Measurements from ENCODE around the gene OR51E2.

Gene OR51E2

DNA sequence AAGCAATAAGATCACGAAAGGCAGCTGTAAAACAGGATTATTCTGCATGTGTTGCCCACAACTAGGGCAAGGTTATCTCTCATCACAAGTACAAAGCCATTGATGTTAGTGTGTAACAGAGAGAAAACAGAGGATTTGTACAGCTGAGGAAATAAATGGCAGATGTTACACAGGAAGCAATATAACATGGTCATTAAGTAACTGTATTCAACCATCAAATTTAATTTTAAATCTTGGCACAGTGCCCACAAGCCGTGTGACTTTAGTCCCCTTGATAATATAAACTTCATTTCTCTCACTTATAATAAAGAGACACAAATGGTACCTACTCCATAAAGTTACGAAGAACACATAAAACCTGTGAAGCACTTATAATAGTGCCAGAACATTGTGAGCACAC lies 17.3 kb downstream of the OR51E2 start:
- Mint-ChIP-seq H3K36me3 (ENCODE audit: low read depth) (no peaks in the 10 kb centered on the region), H3K9me3 (no peaks in the 10 kb centered on the region)

DNA sequence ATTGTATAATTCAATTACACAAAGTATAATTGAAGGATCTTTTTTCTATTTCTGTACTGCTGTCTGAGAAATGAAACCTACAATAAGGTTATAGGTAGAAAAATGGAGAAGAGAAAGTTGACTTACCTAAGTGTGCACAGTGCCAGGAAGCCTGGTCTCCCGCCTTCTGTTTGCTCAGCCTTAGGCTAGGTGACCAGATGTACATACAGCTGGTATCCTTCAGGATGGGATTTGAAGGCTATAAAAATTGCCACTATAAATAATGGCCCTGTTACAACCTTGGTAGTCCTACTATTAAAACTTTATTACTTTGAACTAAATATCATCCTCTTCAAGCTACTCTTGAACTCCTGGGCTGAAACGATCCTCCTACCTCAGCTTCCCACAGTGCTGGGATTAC lies 19.7 kb downstream of the OR51E2 start:
- Mint-ChIP-seq H3K27me3 (peaks cover 36% of the 10 kb centered on the region), H3K4me1 (ENCODE audit: low read depth) (no peaks in the 10 kb centered on the region), H3K9me3 (no peaks in the 10 kb centered on the region), H3K4me3 (no peak overlapping the region), H3K27ac (no peak overlapping the region), H3K36me3 (ENCODE audit: low read depth) (no peaks in the 10 kb centered on the region)
- DNase-seq, result no peak

More for the DNA sequence above, 17.3 kb downstream of the OR51E2 start:
- Mint-ChIP-seq H3K4me1 (ENCODE audit: low read depth) (no peaks in the 10 kb centered on the region), H3K27me3 (peaks cover 25% of the 10 kb centered on the region), H3K27ac (no peak overlapping the region), H3K4me3 (no peak overlapping the region)
- no peak for DNase-seq

DNA sequence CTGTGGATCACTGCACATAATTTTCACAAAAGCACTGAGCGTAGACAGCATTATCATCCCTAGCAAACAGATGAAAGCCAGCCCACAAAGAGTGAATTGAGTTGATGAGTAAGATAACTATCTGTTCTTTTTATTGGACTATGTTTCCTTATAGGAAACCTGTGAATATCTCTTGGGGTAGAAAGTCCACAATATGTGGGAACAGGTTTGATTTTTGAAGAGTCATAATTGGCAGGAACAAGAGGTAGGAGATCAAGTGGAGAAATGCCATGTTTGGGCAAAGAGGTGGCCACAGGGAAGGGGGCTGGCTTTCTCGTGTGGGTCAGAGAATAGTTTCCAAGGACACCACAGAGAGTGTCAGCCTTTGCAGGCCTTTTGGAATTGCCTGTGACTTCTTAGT lies 23.9 kb downstream of the OR51E2 start:
- H3K4me1 Mint-ChIP-seq (ENCODE audit: low read depth), result no peaks in the 10 kb centered on the region
- H3K4me3 Mint-ChIP-seq, result no peak overlapping the region
- H3K27ac Mint-ChIP-seq, result no peak overlapping the region
- no peaks in the 10 kb centered on the region for H3K9me3 Mint-ChIP-seq
- no peaks in the 10 kb centered on the region for H3K36me3 Mint-ChIP-seq (ENCODE audit: low read depth)
- DNase-seq, result no peak
- H3K27me3 Mint-ChIP-seq, result peaks cover 42% of the 10 kb centered on the region

DNA sequence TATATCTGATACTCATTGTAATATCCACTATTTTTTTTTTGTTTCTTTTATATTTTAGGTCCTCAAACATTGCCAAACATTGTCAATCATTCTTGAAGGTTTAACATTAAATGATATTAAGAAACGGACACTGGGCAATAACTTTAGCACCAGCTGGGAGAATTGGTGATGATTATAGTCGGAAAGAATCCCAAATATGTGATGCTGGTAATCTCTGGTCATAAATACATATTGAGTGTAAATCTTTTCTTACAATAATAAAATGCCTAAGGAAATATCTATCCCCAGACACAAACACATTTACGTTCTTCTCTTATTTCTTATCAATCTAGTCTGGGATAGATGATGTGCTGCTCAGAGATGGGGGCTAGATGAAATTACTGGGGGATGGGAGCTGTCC lies 25.2 kb downstream of the OR51E2 start:
- no peaks in the 10 kb centered on the region for H3K36me3 Mint-ChIP-seq (ENCODE audit: low read depth)
- no peak overlapping the region for H3K4me3 Mint-ChIP-seq
- DNase-seq, result no peak
- H3K4me1 Mint-ChIP-seq (ENCODE audit: low read depth), result no peaks in the 10 kb centered on the region
- no peaks in the 10 kb centered on the region for H3K9me3 Mint-ChIP-seq
- no peak overlapping the region for H3K27ac Mint-ChIP-seq
- peaks cover 40% of the 10 kb centered on the region for H3K27me3 Mint-ChIP-seq

DNA sequence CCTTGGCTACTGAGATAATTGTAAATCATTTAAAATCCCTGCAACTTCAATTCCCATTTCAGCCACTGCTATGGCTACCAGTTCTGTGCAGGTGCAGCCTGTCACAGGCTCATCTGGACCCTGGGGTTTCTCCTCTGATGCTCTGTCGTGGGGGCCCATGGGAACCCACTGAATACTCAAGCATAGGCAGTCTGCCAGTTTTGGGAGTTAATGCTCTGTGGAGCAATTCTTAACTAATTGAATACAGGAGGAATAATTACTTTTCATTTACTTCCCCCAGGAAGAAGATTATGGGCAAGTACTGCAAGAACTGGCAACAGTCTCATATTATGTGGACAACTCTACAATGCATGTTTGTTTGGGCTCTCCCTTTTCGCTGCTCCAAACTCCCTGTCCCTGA lies 25.9 kb downstream of the OR51E2 start:
- no peak overlapping the region for H3K27ac Mint-ChIP-seq
- no peak overlapping the region for H3K4me3 Mint-ChIP-seq
- no peaks in the 10 kb centered on the region for H3K9me3 Mint-ChIP-seq
- no peak for DNase-seq
- H3K36me3 Mint-ChIP-seq (ENCODE audit: low read depth), result no peaks in the 10 kb centered on the region
- no peaks in the 10 kb centered on the region for H3K4me1 Mint-ChIP-seq (ENCODE audit: low read depth)
- peaks cover 35% of the 10 kb centered on the region for H3K27me3 Mint-ChIP-seq

DNA sequence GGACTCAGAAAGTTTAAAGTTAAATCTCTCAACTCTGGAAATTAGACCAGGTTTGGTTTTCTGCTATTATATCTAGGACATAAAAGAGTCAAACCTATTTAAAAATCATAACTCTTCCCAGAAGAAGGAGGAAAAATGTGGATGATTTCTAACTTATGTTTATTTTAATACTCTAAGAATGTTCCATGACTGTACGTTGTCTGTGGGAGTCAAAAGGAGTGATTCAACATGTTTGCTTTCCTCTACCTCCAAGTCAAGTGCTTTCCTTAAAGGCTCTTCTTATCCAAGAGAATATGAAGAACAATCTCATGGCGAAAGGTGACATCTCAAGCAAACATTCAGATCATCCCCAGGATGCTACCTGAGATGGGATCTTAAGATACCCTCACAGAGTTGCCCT lies 32.2 kb downstream of the OR51E2 start:
- no peaks in the 10 kb centered on the region for H3K9me3 Mint-ChIP-seq
- DNase-seq, result no peak
- H3K36me3 Mint-ChIP-seq (ENCODE audit: low read depth), result no peaks in the 10 kb centered on the region
- no peak overlapping the region for H3K4me3 Mint-ChIP-seq
- no peak overlapping the region for H3K27ac Mint-ChIP-seq
- H3K4me1 Mint-ChIP-seq (ENCODE audit: low read depth), result no peaks in the 10 kb centered on the region
- H3K27me3 Mint-ChIP-seq, result peaks cover 19% of the 10 kb centered on the region

DNA sequence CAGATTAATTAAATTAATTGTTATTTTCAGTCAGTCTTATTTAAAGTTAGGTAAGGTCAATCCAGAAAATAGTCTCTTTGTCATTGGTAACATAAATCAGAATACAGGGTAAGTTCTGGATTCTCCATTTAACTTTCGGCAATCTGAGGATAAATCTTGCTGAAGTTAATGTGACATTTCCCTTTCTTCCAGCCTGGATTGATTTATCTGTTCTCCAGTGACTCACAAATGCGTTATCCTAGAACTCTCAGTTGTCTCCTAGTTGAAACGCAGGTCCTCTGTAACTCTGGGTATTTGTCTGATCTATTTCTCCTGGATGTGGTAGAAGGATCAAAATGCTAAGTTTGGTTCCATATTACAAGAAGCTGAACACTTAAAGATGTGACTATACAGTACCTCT lies 32.9 kb downstream of the OR51E2 start:
- no peak overlapping the region for H3K4me3 Mint-ChIP-seq
- H3K4me1 Mint-ChIP-seq (ENCODE audit: low read depth), result no peaks in the 10 kb centered on the region
- H3K27me3 Mint-ChIP-seq, result peaks cover 19% of the 10 kb centered on the region

DNA sequence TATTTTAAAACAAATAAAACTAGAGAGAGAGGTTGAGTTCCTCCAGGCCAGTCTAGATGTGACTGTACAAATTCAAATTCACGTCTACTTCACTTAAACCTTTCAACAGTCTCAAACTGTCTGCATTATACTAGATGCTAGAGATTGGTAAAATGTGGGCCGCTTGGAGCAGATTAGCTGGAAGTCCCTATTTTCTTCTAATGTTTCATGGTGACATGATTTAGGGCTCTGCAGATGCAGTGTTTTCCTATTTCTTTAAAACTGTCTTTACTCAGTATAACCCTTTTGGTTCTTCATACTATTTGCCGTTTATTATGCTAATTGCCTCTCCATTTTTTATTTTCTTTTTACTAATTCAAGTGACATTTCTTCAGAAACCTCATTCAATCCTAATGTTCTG lies 33.5 kb downstream of the OR51E2 start:
- DNase-seq, result no peak
- Mint-ChIP-seq H3K4me3 (no peak overlapping the region), H3K27ac (no peak overlapping the region), H3K27me3 (peaks cover 19% of the 10 kb centered on the region), H3K4me1 (ENCODE audit: low read depth) (no peaks in the 10 kb centered on the region), H3K36me3 (ENCODE audit: low read depth) (no peaks in the 10 kb centered on the region), H3K9me3 (no peaks in the 10 kb centered on the region)

More for the DNA sequence above, 32.9 kb downstream of the OR51E2 start:
- no peak for DNase-seq
- Mint-ChIP-seq H3K36me3 (ENCODE audit: low read depth) (no peaks in the 10 kb centered on the region), H3K9me3 (no peaks in the 10 kb centered on the region), H3K27ac (no peak overlapping the region)

DNA sequence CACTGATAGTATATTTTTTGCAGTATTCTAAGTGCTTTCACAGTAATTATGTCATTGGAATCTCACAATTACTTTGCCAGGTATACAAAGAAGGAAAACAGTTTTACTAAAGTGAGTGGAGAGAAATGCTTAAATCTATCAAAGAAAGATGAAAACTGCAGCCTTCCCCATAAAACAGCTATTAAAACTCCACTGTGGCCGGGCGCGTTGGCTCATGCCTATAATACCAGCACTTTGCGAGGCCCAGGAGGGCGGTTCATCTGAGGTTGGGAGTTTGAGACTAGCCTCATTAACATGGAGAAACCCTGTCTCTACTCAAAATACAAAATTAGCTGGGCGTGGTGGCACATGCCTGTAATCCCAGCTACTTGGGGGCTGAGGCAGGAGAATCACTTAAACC lies 34.8 kb downstream of the OR51E2 start:
- no peak overlapping the region for H3K4me3 Mint-ChIP-seq
- H3K27ac Mint-ChIP-seq, result no peak overlapping the region
- peaks cover 21% of the 10 kb centered on the region for H3K27me3 Mint-ChIP-seq
- no peaks in the 10 kb centered on the region for H3K36me3 Mint-ChIP-seq (ENCODE audit: low read depth)
- no peaks in the 10 kb centered on the region for H3K9me3 Mint-ChIP-seq
- no peak for DNase-seq
- no peaks in the 10 kb centered on the region for H3K4me1 Mint-ChIP-seq (ENCODE audit: low read depth)

DNA sequence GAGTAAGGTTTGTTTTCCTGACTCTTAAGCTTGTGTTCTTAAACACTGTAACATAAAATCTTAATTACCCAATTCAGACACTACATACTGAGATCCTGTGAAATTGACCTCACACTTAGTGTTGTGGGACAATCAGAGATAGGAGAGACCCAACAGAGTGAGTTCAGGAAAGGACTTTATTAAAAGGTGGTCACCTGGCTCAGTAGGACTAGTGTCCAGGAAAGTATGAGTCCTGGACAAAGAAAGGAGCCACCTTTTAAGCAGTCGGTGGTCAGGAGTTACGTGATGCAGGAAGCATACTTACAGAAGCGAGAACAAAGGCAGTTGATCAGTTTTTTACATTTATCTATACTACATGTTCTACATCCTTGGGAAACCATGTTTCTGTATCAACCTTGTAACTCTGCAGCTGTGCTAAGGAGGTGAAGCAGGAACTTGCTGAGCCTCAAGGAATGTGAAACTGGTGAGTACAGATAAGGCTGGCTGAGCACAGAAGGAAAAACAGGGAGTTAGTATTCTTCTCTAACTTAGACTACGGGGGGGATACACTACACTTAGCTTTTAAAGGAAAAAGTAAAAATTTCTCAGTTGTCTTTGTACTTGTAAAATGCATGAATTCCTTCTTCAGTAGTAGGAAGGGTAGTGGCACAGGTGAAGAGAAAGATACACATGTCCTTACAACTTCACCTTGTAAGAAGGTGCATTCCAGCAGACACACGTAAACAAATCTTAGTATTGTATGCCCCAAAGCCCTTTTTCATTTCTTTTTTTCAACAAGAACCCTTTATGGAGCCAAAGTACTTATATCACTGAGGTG lies 38.8 kb downstream of the OR51E2 start:
- Mint-ChIP-seq H3K27me3 (peaks cover 22% of the 10 kb centered on the region), H3K4me3 (no peak overlapping the region), H3K4me1 (ENCODE audit: low read depth) (no peaks in the 10 kb centered on the region), H3K9me3 (no peaks in the 10 kb centered on the region), H3K27ac (no peak overlapping the region), H3K36me3 (ENCODE audit: low read depth) (no peaks in the 10 kb centered on the region)
- no peak for DNase-seq

DNA sequence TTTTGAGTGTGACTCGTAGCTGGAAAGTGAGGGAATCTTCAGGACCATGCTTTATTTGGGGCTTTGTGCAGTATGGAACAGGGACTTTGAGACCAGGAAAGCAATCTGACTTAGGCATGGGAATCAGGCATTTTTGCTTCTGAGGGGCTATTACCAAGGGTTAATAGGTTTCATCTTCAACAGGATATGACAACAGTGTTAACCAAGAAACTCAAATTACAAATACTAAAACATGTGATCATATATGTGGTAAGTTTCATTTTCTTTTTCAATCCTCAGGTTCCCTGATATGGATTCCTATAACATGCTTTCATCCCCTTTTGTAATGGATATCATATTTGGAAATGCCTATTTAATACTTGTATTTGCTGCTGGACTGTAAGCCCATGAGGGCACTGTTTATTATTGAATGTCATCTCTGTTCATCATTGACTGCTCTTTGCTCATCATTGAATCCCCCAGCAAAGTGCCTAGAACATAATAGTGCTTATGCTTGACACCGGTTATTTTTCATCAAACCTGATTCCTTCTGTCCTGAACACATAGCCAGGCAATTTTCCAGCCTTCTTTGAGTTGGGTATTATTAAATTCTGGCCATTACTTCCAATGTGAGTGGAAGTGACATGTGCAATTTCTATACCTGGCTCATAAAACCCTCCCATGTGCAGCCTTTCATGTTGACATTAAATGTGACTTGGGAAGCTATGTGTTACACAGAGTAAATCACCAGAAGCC lies 42.9 kb downstream of the OR51E2 start:
- Mint-ChIP-seq H3K4me3 (no peak overlapping the region), H3K27ac (no peak overlapping the region), H3K36me3 (ENCODE audit: low read depth) (no peaks in the 10 kb centered on the region), H3K9me3 (no peaks in the 10 kb centered on the region), H3K27me3 (peaks cover 10% of the 10 kb centered on the region), H3K4me1 (ENCODE audit: low read depth) (no peaks in the 10 kb centered on the region)
- DNase-seq, result no peak

DNA sequence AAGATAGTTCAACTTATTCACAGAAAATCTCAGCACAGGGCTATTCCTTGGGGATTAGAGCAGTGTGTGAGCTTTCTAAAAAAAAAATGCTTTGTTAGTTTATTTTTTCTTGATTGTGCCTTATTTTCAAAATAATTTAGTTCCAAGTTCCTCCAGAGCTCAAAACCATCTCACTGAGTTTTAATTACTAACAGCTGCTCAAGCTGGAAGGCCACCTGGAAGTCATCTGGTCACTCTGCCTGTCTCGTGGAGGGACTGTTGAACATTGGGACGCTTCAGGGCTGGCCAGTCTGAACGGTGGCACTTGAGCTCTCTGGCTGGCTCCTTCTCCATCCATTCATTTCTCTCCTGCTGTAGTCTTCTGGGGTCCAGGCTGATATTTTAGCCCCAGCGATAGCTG lies 49.9 kb downstream of the OR51E2 start:
- H3K4me3 Mint-ChIP-seq, result no peak overlapping the region
- H3K4me1 Mint-ChIP-seq (ENCODE audit: low read depth), result no peaks in the 10 kb centered on the region
- DNase-seq, result no peak
- no peaks in the 10 kb centered on the region for H3K9me3 Mint-ChIP-seq
- peaks cover 12% of the 10 kb centered on the region for H3K27me3 Mint-ChIP-seq
- H3K27ac Mint-ChIP-seq, result no peak overlapping the region
- no peaks in the 10 kb centered on the region for H3K36me3 Mint-ChIP-seq (ENCODE audit: low read depth)

DNA sequence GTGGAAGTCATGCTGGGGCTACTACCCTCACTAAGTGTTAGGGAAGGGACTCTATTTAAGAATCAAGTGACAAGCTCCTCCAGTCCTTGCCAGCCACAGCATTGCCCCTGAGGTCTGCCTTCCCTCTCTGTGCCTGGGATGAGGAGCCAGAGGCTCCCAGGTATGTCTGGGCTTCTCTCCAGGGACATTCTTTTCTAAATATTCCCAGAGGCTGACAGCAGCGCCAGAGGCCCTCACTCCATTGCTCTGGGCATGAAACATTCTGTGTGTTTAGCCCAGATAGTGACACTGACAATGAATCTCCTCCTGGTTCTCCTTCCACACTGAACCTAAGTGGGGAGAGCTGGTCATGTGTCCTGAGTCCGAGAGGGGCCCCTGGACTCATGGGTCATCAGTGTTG lies 51.7 kb downstream of the OR51E2 start:
- DNase-seq, result no peak
- Mint-ChIP-seq H3K9me3 (no peaks in the 10 kb centered on the region), H3K27ac (no peak overlapping the region), H3K27me3 (peaks cover 21% of the 10 kb centered on the region), H3K36me3 (ENCODE audit: low read depth) (no peaks in the 10 kb centered on the region), H3K4me1 (ENCODE audit: low read depth) (no peaks in the 10 kb centered on the region), H3K4me3 (no peak overlapping the region)

DNA sequence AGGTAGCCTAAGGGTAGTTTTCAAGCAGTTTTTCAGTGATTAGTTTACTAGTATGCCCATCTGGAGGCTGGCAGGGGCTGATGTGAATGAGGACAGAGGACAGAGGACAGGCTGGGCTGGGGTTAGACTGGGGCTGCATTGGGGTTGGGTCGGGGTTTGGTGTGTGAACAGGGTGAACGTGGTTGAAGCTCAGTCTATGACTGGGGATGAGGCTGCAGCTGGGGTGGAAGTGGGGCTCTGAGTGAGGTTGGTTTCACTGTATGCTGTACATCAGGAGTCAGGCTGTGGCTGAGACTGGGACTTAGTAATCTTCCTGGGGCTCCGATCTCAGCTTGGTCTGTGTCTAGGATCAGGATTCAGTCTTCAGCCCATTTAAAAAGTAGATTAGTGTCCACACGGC lies 53.4 kb downstream of the OR51E2 start:
- Mint-ChIP-seq H3K4me1 (ENCODE audit: low read depth) (no peaks in the 10 kb centered on the region), H3K36me3 (ENCODE audit: low read depth) (no peaks in the 10 kb centered on the region), H3K27me3 (peaks cover 21% of the 10 kb centered on the region), H3K27ac (no peak overlapping the region), H3K9me3 (no peaks in the 10 kb centered on the region), H3K4me3 (no peak overlapping the region)
- DNase-seq, result no peak

DNA sequence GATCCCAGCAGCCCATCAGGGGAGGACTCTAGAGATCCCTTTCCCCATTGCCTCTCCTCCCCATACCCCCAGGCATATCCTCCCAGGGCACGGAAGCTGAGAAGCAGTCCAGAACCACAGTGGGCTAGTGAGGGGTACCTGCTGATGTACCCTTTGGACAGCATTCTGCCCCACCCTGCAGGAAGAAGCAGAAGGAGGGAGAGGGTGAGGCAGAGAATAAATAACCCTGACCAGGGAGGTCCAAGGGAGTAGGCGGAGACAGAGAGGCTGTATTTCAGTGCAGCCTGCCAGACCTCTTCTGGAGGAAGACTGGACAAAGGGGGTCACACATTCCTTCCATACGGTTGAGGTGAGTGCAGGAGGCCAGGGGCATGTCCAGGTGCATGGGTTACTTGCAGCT lies 54.0 kb downstream of the OR51E2 start, which contains the start of gene OR51E1:
TSS of gene OR51E1 (plus strand) at position 301 of the 400 bp plus-strand sequence. CDS start 8,545 bp downstream, outside the sequence.
- Mint-ChIP-seq H3K27me3 (peaks cover 21% of the 10 kb centered on the region), H3K27ac (no peak within 1 kb of the TSS)

More for the DNA sequence above, 54.0 kb downstream of the OR51E2 start, which contains the start of gene OR51E1:
- Mint-ChIP-seq H3K4me3 (no peak within 1 kb of the TSS), H3K9me3 (no peaks in the 10 kb centered on the region), H3K36me3 (ENCODE audit: low read depth) (no peaks in the 10 kb centered on the region), H3K4me1 (ENCODE audit: low read depth) (no peaks in the 10 kb centered on the region)
- no peak for DNase-seq
